ENCODE measurements around the gene PTTG1IP. TPM values are rescaled to one million over a fixed set of nuclear protein-coding genes. Genes with fewer than 3 reads are reported as not detected.

PTTG1IP gene
- total and polyA plus RNA-seq, 2 of the 13 experiments (the other 11 are each of a cell fraction or from before 2014, with no cell fraction given), result 161 to 700 TPM

GRCh38 chr21:44802396-44803153 is 70.9 kb downstream of the PTTG1IP start (continued):
- TF ChIP-seq KLF16 (CRISPR knock-in tag; IDR thresholded peaks at IDR 0.05), result peak in 1 of 2 experiments; percentile 56; a peak in 1 of 4 replicates
- peak; percentile 85 for TF ChIP-seq SSRP1 (CRISPR knock-in tag; IDR thresholded peaks at IDR 0.05)
- TF ChIP-seq TAF1 (CRISPR knock-in tag; IDR thresholded peaks at IDR 0.05), result no peak
- TF ChIP-seq FOSL1 (CRISPR knock-in tag; IDR thresholded peaks at IDR 0.05; ENCODE audit: borderline replicate concordance), result no peak
- TF ChIP-seq ZNF597 (CRISPR knock-in tag; IDR thresholded peaks at IDR 0.05), result no peak
- 0 out of 2 replicates have a peak, but pooled peaks have one; percentile 42 for TF ChIP-seq ZNF543 (CRISPR knock-in tag; IDR thresholded peaks at IDR 0.05)
- 0 out of 2 replicates have a peak, but pooled peaks have one; percentile 13 for TF ChIP-seq CREM (IDR thresholded peaks at IDR 0.05)
- TF ChIP-seq CREM (CRISPR knock-in tag; IDR thresholded peaks at IDR 0.05), result no peak
- 0 out of 2 replicates have a peak, but pooled peaks have one; percentile 19 for TF ChIP-seq AHDC1 (CRISPR knock-in tag; IDR thresholded peaks at IDR 0.05; ENCODE audit: borderline replicate concordance)
- TF ChIP-seq ZNF296 (CRISPR knock-in tag; conservative IDR thresholded peaks at IDR 0.05), result no peak; the same call in 1 of the 2 replicates
- peak; percentile 83 for TF ChIP-seq NR2C2 (CRISPR knock-in tag; IDR thresholded peaks at IDR 0.05; ENCODE audit: borderline replicate concordance)
- peak; percentile 57; the same call in 1 of the 2 replicates for TF ChIP-seq TFDP1 (CRISPR knock-in tag; IDR thresholded peaks at IDR 0.05; ENCODE audit: borderline replicate concordance)
- no peak for TF ChIP-seq SYNCRIP (IDR thresholded peaks at IDR 0.05; ENCODE audit: insufficient read depth, low read depth, low read length)
- peak; percentile 36; the same call in 1 of the 2 replicates for TF ChIP-seq ZNF503 (CRISPR knock-in tag; IDR thresholded peaks at IDR 0.05)
- TF ChIP-seq UBTF (CRISPR knock-in tag; IDR thresholded peaks at IDR 0.05), result peak; percentile 19; the same call in 1 of the 2 replicates

Measured in HepG2 (cell line).